ENCODE measurements around the gene PDE11A. TPM values are rescaled to one million over a fixed set of nuclear protein-coding genes. Genes with fewer than 3 reads are reported as not detected.

The PDE11A gene
- total RNA-seq, 1 donor from 2014 or later = 0.75 TPM

DNA sequence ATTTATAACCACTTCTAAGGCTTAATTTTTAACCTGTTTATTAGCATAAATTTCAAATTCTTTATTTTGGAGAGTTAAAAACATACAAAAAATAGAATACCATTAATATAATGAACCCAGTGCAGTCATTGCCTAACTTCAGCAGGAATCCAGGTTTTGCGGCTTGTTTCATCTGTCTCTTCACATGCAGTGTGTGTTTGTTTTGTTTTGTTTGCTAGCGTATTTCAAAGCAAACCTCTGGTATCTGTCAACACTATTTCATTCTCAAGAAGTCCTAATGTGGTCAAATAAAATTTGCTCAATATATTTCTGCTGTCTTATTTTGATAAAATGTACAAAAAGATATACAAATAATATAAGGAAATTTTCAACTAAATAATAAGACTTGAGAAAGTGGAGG lies 351.5 kb downstream of the PDE11A start:
- Histone ChIP-seq H3K27ac (no peak overlapping the region), H3K9me3 (no peaks in the 10 kb centered on the region), H3K4me3 (no peak overlapping the region), H3K36me3 (no peaks in the 10 kb centered on the region), H3K4me1 (no peaks in the 10 kb centered on the region), H3K27me3 (no peaks in the 10 kb centered on the region)
- no peak for DNase-seq (ENCODE audit: low spot score in 2 of 2)
- intact Hi-C loops (cut with DNase I) = loop anchor here (10.0 kb wide), 1 partner anchor 226 kb away; no protein-coding TSS in a partner anchor
- no peak for TF ChIP-seq CTCF (IDR thresholded peaks at IDR 0.05)

GRCh38 chr2:177717831-177718618 lies 354.6 kb downstream of the PDE11A start:
- no peaks in the 10 kb centered on the region for H3K9me3 ChIP-seq
- no peak for DNase-seq (ENCODE audit: low spot score in 2 of 2)
- H3K36me3 ChIP-seq = no peaks in the 10 kb centered on the region
- no peaks in the 10 kb centered on the region for H3K27me3 ChIP-seq
- H3K27ac ChIP-seq = no peak overlapping the region
- no peak for TF ChIP-seq CTCF (IDR thresholded peaks at IDR 0.05)
- intact Hi-C loops (cut with DNase I) = loop anchor here (5.0 kb wide), 1 partner anchor 381 kb away; no protein-coding TSS in a partner anchor
- H3K4me1 ChIP-seq = no peaks in the 10 kb centered on the region
- H3K4me3 ChIP-seq = no peak overlapping the region

DNA sequence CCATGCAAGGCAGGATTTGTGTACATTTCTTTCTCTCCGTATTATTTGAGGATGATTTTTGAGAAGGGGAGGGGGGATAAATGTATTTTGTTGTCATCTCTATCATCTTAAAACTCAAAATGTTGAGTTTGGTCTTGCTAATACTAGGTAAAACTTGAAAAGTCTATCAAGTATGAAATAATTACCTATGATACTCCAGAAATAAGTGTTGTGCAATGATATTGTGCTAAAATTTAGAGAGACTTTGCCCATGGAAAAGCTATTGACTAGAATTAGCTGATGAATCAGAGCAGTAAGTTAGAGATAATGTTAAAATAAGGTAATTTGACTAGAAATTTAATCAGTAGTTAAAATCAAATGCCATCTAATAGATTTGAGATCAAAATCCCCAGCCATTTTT lies 356.1 kb downstream of the PDE11A start:
- intact Hi-C loops (cut with DNase I) = loop anchor here (5.0 kb wide), 1 partner anchor 379 kb away; no protein-coding TSS in a partner anchor
- TF ChIP-seq CTCF (IDR thresholded peaks at IDR 0.05) = no peak
- Histone ChIP-seq H3K27me3 (no peaks in the 10 kb centered on the region), H3K27ac (no peak overlapping the region), H3K9me3 (no peaks in the 10 kb centered on the region), H3K4me3 (no peak overlapping the region), H3K36me3 (no peaks in the 10 kb centered on the region), H3K4me1 (no peaks in the 10 kb centered on the region)
- DNase-seq (ENCODE audit: low spot score in 2 of 2) = no peak

DNA sequence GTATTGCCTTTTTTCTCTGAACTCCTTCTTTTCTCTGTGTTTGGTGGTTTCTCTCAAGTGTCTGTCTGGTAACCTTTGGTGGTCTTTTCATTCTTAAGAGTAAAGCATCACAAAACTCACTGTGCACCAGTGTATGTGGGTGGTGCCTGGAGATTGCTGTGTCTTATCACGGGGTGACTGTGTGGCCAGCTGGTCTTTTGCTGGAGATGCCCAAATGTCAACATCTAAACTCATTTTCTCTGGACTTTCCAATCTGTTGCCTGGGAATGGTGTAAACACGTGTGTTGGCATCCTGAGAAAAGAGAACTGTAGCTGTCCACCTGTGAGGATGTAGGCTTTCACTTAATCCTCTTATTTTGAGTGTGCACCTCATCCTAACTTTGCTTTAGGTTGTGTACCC lies 356.8 kb downstream of the PDE11A start:
- Histone ChIP-seq H3K27ac (no peak overlapping the region), H3K4me3 (no peak overlapping the region), H3K36me3 (no peaks in the 10 kb centered on the region), H3K27me3 (no peaks in the 10 kb centered on the region), H3K4me1 (no peaks in the 10 kb centered on the region), H3K9me3 (no peaks in the 10 kb centered on the region)
- no peak for DNase-seq (ENCODE audit: low spot score in 2 of 2)
- intact Hi-C loops (cut with DNase I) = loop anchor here (5.0 kb wide), 1 partner anchor 378 kb away; no protein-coding TSS in a partner anchor
- no peak for TF ChIP-seq CTCF (IDR thresholded peaks at IDR 0.05)

DNA sequence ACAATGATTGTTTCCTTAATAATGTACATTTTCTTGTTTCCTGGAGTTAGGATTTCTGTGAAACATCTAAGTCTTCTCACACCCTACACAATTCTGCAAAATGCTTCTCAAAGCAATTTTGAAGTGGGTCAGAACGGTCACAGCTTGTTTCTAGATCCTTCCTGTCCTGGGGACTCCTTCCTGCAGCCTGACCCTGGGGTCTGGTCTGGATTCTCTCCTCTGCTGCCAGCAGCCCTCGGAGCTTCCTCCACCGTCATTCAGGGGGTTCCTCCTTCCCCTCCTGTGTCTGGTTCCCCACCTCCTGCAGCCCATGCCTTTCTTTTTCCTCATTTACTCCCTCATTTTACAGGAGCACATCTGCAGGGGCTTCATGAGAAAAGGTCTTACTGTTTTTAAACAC lies 357.9 kb downstream of the PDE11A start:
- no peak for DNase-seq (ENCODE audit: low spot score in 2 of 2)
- H3K27me3 ChIP-seq = no peaks in the 10 kb centered on the region
- no peak for TF ChIP-seq CTCF (IDR thresholded peaks at IDR 0.05)
- H3K9me3 ChIP-seq = no peaks in the 10 kb centered on the region
- intact Hi-C loops (cut with DNase I) = loop anchor here (5.0 kb wide), 1 partner anchor 377 kb away; no protein-coding TSS in a partner anchor
- no peak overlapping the region for H3K27ac ChIP-seq
- H3K36me3 ChIP-seq = no peaks in the 10 kb centered on the region
- H3K4me3 ChIP-seq = no peak overlapping the region
- no peaks in the 10 kb centered on the region for H3K4me1 ChIP-seq
